ENCODE data around the gene SLC1A6. TPM values are rescaled to one million over a fixed set of nuclear protein-coding genes. Genes with fewer than 3 reads are reported as not detected.
"Not testable (repeated sequence)": the region's sequence is repeated elsewhere in the genome, so short reads cannot be mapped to it uniquely, and the experiment has no call there.

The SLC1A6 gene
- total and polyA plus RNA-seq, 12 donors: not detected

DNA sequence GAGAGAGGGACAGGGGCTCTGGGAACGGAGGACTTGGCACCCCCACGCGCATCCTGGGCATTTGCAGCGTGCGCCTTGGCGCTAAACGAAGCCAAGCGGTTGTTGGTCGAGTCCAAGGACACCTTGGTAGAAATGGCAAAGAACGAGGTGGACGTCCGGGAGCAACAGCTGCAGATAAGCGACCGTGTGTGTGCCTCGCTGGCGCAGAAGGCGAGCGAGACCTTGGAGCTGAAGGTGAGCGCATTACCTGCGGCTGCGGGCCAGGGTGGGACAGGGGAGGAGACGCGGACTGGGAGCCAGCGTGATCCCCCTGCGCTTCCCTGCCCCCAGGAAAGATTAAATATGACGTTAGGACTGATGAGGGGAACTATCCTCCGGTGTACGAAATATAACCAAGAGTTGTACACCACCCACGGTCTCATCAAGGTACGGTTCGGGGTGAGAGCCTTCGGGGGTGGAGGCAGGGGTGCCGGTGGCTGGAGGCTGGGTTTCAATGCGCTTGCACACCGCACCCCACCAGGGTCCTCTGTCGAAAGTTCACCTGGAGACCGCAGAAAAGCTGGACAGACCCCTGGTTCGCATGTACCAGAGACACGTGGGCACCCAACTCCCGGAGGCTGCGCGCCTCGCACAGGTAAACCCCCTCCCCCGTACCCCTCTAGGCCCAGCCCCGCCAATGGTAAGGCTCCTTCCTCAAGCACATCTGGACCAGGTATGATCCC lies 41.8 kb upstream of the SLC1A6 start:
- Histone ChIP-seq H3K27me3 (peaks cover 0 to 73% (median 44%) of the 10 kb centered on the region in 7 donors), H3K9me3 (no peaks in the 10 kb centered on the region), H3K36me3 (no peaks in the 10 kb centered on the region), H3K27ac (no peak overlapping the region), H3K4me1 (no peaks in the 10 kb centered on the region), H3K4me3 (no peak overlapping the region)
- no peak for ATAC-seq
- intact Hi-C loops (cut with DNase I): no loop called here
- no peak for DNase-seq
- TF ChIP-seq, protein P1, sequence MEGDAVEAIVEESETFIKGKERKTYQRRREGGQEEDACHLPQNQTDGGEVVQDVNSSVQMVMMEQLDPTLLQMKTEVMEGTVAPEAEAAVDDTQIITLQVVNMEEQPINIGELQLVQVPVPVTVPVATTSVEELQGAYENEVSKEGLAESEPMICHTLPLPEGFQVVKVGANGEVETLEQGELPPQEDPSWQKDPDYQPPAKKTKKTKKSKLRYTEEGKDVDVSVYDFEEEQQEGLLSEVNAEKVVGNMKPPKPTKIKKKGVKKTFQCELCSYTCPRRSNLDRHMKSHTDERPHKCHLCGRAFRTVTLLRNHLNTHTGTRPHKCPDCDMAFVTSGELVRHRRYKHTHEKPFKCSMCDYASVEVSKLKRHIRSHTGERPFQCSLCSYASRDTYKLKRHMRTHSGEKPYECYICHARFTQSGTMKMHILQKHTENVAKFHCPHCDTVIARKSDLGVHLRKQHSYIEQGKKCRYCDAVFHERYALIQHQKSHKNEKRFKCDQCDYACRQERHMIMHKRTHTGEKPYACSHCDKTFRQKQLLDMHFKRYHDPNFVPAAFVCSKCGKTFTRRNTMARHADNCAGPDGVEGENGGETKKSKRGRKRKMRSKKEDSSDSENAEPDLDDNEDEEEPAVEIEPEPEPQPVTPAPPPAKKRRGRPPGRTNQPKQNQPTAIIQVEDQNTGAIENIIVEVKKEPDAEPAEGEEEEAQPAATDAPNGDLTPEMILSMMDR (IDR thresholded peaks at IDR 0.05): no peak
- WGBS, 2 donors: 70 to 77% methylated on average over 45 of the region's 45 CpGs

DNA sequence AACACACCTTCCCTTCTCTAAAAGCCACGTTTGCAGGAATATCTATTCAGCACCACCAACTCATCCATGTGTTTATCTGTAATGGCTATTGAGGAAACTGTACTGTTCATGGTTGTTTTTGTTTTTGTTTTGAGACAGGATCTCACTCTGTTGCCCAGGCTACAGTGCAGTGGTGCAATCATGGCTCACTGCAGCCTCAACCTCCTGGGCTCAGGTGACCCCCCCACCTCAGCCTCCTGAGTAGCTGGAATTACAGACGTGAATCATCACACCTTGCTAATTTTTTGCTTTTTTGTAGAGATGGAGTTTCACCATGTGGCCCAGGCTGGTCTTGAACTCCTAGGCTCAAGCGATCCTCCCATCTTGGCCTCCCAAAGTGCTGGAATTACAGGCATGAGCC lies 39.2 kb upstream of the SLC1A6 start:
- H3K9me3 ChIP-seq; H3K4me3 ChIP-seq; H3K36me3 ChIP-seq; ATAC-seq; intact Hi-C loops (cut with DNase I); H3K4me1 ChIP-seq; DNase-seq; H3K27ac ChIP-seq: not testable (repeated sequence)
- peaks cover 0 to 74% (median 32%) of the 10 kb centered on the region in 7 donors for H3K27me3 ChIP-seq
- WGBS, 2 donors: 49 to 62% methylated on average over 3 of the region's 3 CpGs

DNA sequence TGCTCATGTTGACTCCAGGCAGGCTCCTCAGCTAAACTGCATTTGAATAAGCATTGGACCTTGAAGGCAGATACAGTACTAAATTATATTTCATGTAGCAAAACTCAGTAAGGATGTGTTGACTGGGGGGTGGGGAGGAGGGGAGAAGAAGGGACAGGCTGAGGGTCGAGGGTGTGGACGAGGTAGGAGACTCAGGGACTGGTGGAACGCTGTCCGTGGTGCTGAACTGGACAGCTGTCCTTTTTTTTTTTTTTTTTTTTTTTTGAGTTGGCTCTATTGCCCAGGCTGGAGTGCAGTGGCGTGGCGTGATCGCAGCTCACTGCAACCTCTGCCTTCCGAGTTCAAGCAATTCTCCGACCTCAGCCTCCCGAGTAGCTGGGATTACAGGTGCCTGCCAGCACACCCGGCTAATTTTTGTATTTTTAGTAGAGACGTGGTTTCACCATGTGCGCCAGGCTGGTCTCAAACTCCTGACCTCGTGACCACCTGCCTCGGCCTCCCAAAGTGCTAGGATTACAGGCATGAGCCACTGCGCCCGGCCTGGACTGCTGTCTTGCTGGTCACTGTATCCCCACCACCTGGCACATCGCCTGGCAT lies 36.4 kb upstream of the SLC1A6 start:
- TF ChIP-seq, protein P1 (IDR thresholded peaks at IDR 0.05): no peak
- Histone ChIP-seq H3K4me3 (no peak overlapping the region), H3K27me3 (peaks cover 0 to 72% (median 37%) of the 10 kb centered on the region in 7 donors), H3K4me1 (no peaks in the 10 kb centered on the region), H3K9me3 (no peaks in the 10 kb centered on the region), H3K36me3 (no peaks in the 10 kb centered on the region), H3K27ac (no peak overlapping the region)
- DNase-seq: no peak
- 33 to 39% methylated on average over 18 of the region's 18 CpGs for WGBS, 2 donors
- intact Hi-C loops (cut with DNase I): no loop called here
- no peak for ATAC-seq

DNA sequence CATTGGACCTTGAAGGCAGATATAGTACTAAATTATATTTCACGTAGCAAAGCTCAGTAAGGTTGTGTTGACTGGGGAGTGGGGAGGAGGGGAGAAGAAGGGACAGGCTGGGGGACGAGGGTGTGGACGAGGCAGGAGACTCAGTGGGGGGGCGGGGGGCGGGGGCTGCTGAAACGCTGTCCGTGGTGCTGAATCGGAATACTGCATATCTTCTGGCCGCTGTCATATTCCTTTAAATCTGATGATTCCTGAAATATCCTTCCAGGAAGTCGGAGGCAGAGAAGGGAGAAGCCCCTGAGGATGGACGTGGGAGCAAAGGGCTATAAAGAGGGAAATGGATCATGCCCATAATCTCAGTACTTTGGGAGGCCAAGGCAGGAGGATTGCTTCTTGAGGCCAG lies 34.9 kb upstream of the SLC1A6 start:
- no peak for DNase-seq
- Histone ChIP-seq H3K4me3 (no peak overlapping the region), H3K9me3 (no peaks in the 10 kb centered on the region), H3K27ac (no peak overlapping the region), H3K36me3 (no peaks in the 10 kb centered on the region), H3K27me3 (peaks cover 0 to 82% (median 49%) of the 10 kb centered on the region in 7 donors), H3K4me1 (no peaks in the 10 kb centered on the region)
- TF ChIP-seq, protein P1 (IDR thresholded peaks at IDR 0.05): no peak
- 9 to 13% methylated on average over 9 to 11 of the region's 11 CpGs for WGBS, 2 donors
- intact Hi-C loops (cut with DNase I): no loop called here
- no peak for ATAC-seq

All from heart right ventricle (tissue), 16 donors.